Mammary epithelial cell (primary cell): ENCODE data around the gene LCOR.

Experiments
- CTCF ChIP-seq, 2 donors: IDR thresholded peaks in 1 of 2; conservative IDR thresholded peaks in 1 of 2; 2 replicates each; pipeline ENCODE4 v1.5.1; 2011 to 2012; ENCODE audit warnings: inconsistent platforms in 2 of 2, low read length in 2 of 2, mild to moderate bottlenecking in 2 of 2, control low read depth in 1 of 2, low read depth in 1 of 2; ENCODE audit not compliant: insufficient read depth in 1 of 2; ENCODE audit errors: extremely low read depth in 1 of 2
- EZH2 ChIP-seq: IDR thresholded peaks from 2 replicates; pipeline ENCODE4 v1.6.1; 2012; ENCODE audit warnings: low read length, inconsistent platforms, borderline replicate concordance

GRCh38 chr10:96829029-96829773, 2.9 kb upstream of the LCOR start:
- TF ChIP-seq CTCF (conservative IDR thresholded peaks at IDR 0.05 in 1 of 2, IDR thresholded peaks at IDR 0.05 in 1 of 2; ENCODE audit: extremely low read depth in 1 of 2, insufficient read depth in 1 of 2, low read depth in 1 of 2, low read length in 2 of 2) (no peak), EZH2 (no peak)
